A673 (cell line): ENCODE results near the gene C9orf43. TPM values are rescaled to one million over a fixed set of nuclear protein-coding genes. Genes with fewer than 3 reads are reported as not detected.

Experiments used
- BruUV-seq: library from RNA; stranded (reverse); fragments of 400-500 nt; replicated peaks from 2 replicates; lab custom pipeline; 2021; lab: Mats Ljungman, UMichigan
- CTCF ChIA-PET: fragments of 300-600 bp; sonication (Branson Sonifier 250); formaldehyde crosslinking; loops from one replicate; lab custom pipeline; 2022; ENCODE audit warnings: antibody characterized with exemption; lab: Charles Lee
- POLR2A ChIA-PET: fragments of 300-600 bp; sonication (Branson Sonifier 250); formaldehyde crosslinking; loops from one replicate; lab custom pipeline; 2022; ENCODE audit warnings: antibody characterized with exemption; ENCODE audit not compliant: low non-redundant PET; lab: Charles Lee
- DNase-seq: peaks from one replicate; pipeline ENCODE4 v3.0.0-alpha.2; 2015; ENCODE audit warnings: low spot score
- H3K27ac ChIP-seq: fragments of 200-600 bp; sonication (generic); 2 replicates; pipeline ENCODE4 v1.5.1; 2016; ENCODE audit warnings: mixed run types, low read depth, mild to moderate bottlenecking, mixed read lengths, antibody characterized with exemption, low read length; ENCODE audit not compliant: poor library complexity, severe bottlenecking
- H3K27me3 ChIP-seq: fragments of 200-600 bp; sonication (generic); replicated peaks from 2 replicates; pipeline ENCODE4 v1.6.1; 2017; ENCODE audit warnings: mixed run types, low read depth, mild to moderate bottlenecking, mixed read lengths, antibody characterized with exemption, low read length; ENCODE audit not compliant: insufficient read depth, poor library complexity
- H3K36me3 ChIP-seq: fragments of 200-600 bp; sonication (generic); 2 replicates; pipeline ENCODE4 v1.6.1; 2016; ENCODE audit warnings: mixed run types, mild to moderate bottlenecking, mixed read lengths, antibody characterized with exemption, low read length; ENCODE audit not compliant: insufficient read depth, poor library complexity, severe bottlenecking
- H3K4me1 ChIP-seq: fragments of 200-600 bp; sonication (generic); 2 replicates; pipeline ENCODE4 v1.6.1; 2017; ENCODE audit warnings: mixed run types, mild to moderate bottlenecking, mixed read lengths, antibody characterized with exemption, low read length; ENCODE audit not compliant: insufficient read depth, poor library complexity, severe bottlenecking
- H3K4me3 ChIP-seq: fragments of 200-600 bp; sonication (generic); 2 replicates; pipeline ENCODE4 v1.5.1; 2016; ENCODE audit warnings: low read depth, mixed run types, mild to moderate bottlenecking, mixed read lengths, low read length; ENCODE audit not compliant: poor library complexity, severe bottlenecking
- H3K9me3 ChIP-seq: fragments of 200-600 bp; sonication (generic); 2 replicates; pipeline ENCODE4 v1.6.1; 2016; ENCODE audit warnings: mixed run types, low read depth, mild to moderate bottlenecking, mixed read lengths, antibody characterized with exemption, low read length; ENCODE audit not compliant: poor library complexity, severe bottlenecking
- CTCF ChIP-seq: fragments of 300-800, 200-600 bp; sonication (generic); conservative IDR thresholded peaks from 2 replicates; pipeline ENCODE4 v1.5.1; 2017; ENCODE audit warnings: low read depth, mild to moderate bottlenecking, antibody characterized with exemption, low read length, moderate library complexity, mixed read lengths
- EZH2 ChIP-seq: fragments of 200-600 bp; sonication (generic); IDR thresholded peaks from 2 replicates; pipeline ENCODE4 v1.6.1; 2017; ENCODE audit warnings: borderline replicate concordance, low read depth, mild to moderate bottlenecking, mixed read lengths, antibody characterized with exemption, low read length; ENCODE audit not compliant: poor library complexity, severe bottlenecking
- intact Hi-C: fragments of 100-400 bp; cut with micrococcal nuclease; formaldehyde crosslinking; loops from one replicate; pipeline ENCODE4 v1.10.0; 2022; ENCODE audit not compliant: unreplicated experiment
- total RNA-seq: library from RNA; stranded (reverse); gene quantifications from 2 replicates; pipeline ENCODE4 v1.2.3, GENCODE V29; 2021

The C9orf43 gene
- total RNA-seq, 1 experiment from 2014 or later: 1.5 TPM

- Histone ChIP-seq H3K4me1 (no peaks in the 10 kb centered on the region), H3K9me3 (no peaks in the 10 kb centered on the region), H3K27ac (no peak overlapping the region), H3K27me3 (no peaks in the 10 kb centered on the region), H3K36me3 (peaks cover 4% of the 10 kb centered on the region), H3K4me3 (no peak overlapping the region)
- CTCF ChIA-PET: no interaction called here
- TF ChIP-seq CTCF (no peak), EZH2 (no peak)
- no peak for DNase-seq
- POLR2A ChIA-PET: no interaction called here
- intact Hi-C loops: no loop called here
- BruUV-seq: no TSS peak
These were observed 21.1 kb upstream of the C9orf43 start for GRCh38 chr9:113389451-113389850.

- TF ChIP-seq CTCF (no peak), EZH2 (no peak)
- intact Hi-C loops: no loop called here
- no peak overlapping the region for H3K4me3 ChIP-seq
- ChIA-PET POLR2A (no interaction called here), CTCF (no interaction called here)
- DNase-seq: no peak
- H3K9me3 ChIP-seq: no peaks in the 10 kb centered on the region
- peaks cover 4% of the 10 kb centered on the region for H3K36me3 ChIP-seq
- BruUV-seq: no TSS peak
- H3K27ac ChIP-seq: no peak overlapping the region
- H3K4me1 ChIP-seq: no peaks in the 10 kb centered on the region
- H3K27me3 ChIP-seq: no peaks in the 10 kb centered on the region
These were observed 20.2 kb upstream of the C9orf43 start for GRCh38 chr9:113390192-113390960.

- ChIA-PET CTCF (no interaction called here), POLR2A (no interaction called here)
- no TSS peak for BruUV-seq
- Histone ChIP-seq H3K4me1 (no peaks in the 10 kb centered on the region), H3K36me3 (peaks cover 4% of the 10 kb centered on the region), H3K27me3 (no peaks in the 10 kb centered on the region), H3K9me3 (no peaks in the 10 kb centered on the region), H3K27ac (no peak overlapping the region), H3K4me3 (no peak overlapping the region)
- intact Hi-C loops: no loop called here
- no peak for DNase-seq
- no peak for TF ChIP-seq CTCF
These were observed 18.6 kb upstream of the C9orf43 start for GRCh38 chr9:113391917-113392316.
